Measurements from ENCODE around the gene KCTD14.

DNA sequence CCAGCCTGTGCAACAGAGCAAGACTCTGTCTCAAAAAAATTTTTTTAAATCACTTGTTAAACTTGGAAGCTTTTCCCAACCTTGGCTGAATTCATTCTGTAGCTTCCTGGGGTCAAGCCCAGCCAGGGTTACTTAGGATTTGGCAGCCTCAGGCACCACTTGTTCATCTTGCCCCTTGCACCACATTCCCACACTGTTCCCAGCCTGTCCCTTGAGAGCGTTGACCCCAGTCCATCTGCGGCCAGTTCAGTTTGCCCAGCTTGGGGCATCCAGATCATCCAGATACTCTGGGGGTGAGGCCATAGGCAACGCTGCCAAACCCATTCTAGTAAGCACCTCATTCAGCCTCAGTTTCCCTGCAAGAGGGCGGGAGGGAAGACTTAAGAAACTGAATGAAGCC lies 31.9 kb upstream of the KCTD14 start:
- TF ChIP-seq, protein P1, sequence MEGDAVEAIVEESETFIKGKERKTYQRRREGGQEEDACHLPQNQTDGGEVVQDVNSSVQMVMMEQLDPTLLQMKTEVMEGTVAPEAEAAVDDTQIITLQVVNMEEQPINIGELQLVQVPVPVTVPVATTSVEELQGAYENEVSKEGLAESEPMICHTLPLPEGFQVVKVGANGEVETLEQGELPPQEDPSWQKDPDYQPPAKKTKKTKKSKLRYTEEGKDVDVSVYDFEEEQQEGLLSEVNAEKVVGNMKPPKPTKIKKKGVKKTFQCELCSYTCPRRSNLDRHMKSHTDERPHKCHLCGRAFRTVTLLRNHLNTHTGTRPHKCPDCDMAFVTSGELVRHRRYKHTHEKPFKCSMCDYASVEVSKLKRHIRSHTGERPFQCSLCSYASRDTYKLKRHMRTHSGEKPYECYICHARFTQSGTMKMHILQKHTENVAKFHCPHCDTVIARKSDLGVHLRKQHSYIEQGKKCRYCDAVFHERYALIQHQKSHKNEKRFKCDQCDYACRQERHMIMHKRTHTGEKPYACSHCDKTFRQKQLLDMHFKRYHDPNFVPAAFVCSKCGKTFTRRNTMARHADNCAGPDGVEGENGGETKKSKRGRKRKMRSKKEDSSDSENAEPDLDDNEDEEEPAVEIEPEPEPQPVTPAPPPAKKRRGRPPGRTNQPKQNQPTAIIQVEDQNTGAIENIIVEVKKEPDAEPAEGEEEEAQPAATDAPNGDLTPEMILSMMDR (IDR thresholded peaks at IDR 0.05): no peak
- TF ChIP-seq POLR2AphosphoS5 (IDR thresholded peaks at IDR 0.05): no peak
